Transverse colon (tissue), 4 donors: Measurements from ENCODE around the gene STAT6.

Source experiments
- CTCF ChIP-seq, 5 experiments: fragments of 200-600 bp in 3 of 5; fragments of 450-650 bp in 2 of 5; sonication (generic) in 3 of 5; IDR thresholded peaks; 1 replicate in 2 of 5; 2 replicates in 3 of 5; pipeline ENCODE4 v1.5.1; 2016 to 2017; ENCODE audit warnings: antibody characterized with exemption in 5 of 5, inconsistent platforms in 3 of 5, mild to moderate bottlenecking in 2 of 5, moderate library complexity in 1 of 5
- EP300 ChIP-seq: sonication (generic); formaldehyde crosslinking; IDR thresholded peaks from one replicate; pipeline ENCODE4 v1.6.1; 2017; ENCODE audit warnings: antibody characterized with exemption, low read depth
- POLR2A ChIP-seq: fragments of 450-650 bp; IDR thresholded peaks from one replicate; pipeline ENCODE4 v1.6.1; 2016; ENCODE audit warnings: antibody characterized with exemption, mild to moderate bottlenecking, moderate library complexity
- POLR2AphosphoS5 ChIP-seq, 3 donors: sonication (generic); formaldehyde crosslinking; IDR thresholded peaks; one replicate each; pipeline ENCODE4 v1.6.1; 2016; ENCODE audit warnings: antibody characterized with exemption in 3 of 3

GRCh38 chr12:57078519-57079404 is 32.4 kb downstream of the STAT6 start, which contains the start of gene NEMP1:
- no peak for TF ChIP-seq CTCF (IDR thresholded peaks at IDR 0.05)
- no peak for TF ChIP-seq EP300
- TF ChIP-seq POLR2A: peak; percentile 37
- peak; percentile 39 to 70 (median 49) for TF ChIP-seq POLR2AphosphoS5 (IDR thresholded peaks at IDR 0.05)
